HEK293 (cell line): ENCODE measurements around the gene TLE5.
A peak's percentile ranks its signal among the peaks of the same experiment; 100 is the strongest.

Experiments
- CTCF ChIA-PET: fragments of 350-600 bp; formaldehyde crosslinking; extraction: SDS; loops from one replicate; lab custom pipeline; 2021; ENCODE audit warnings: antibody characterized with exemption; lab: Yijun Ruan, JAX
- POLR2A ChIA-PET: fragments of 300-600 bp; formaldehyde crosslinking; extraction: SDS; loops from one replicate; lab custom pipeline; 2020; ENCODE audit warnings: antibody characterized with exemption, inconsistent platforms; lab: Yijun Ruan, JAX
- H3K27ac ChIP-seq: fragments of 200-500 bp; sonication (Bioruptor generic); 2 replicates; pipeline ENCODE4 v1.5.1; 2014; ENCODE audit warnings: low read depth, low read length, control low read depth, inconsistent platforms; ENCODE audit errors: extremely low read depth
- H3K36me3 ChIP-seq, 2 experiments: fragments of 200-500 bp in 1 of 2; sonication (Bioruptor generic) in 1 of 2; 1 replicate in 1 of 2; 2 replicates in 1 of 2; pipeline ENCODE4 v1.5.1; 2014 to 2017; ENCODE audit warnings: inconsistent platforms in 2 of 2, low read length in 2 of 2; ENCODE audit not compliant: control insufficient read depth in 2 of 2, insufficient read depth in 1 of 2
- H3K4me1 ChIP-seq: fragments of 200-500 bp; sonication (Bioruptor generic); 2 replicates; pipeline ENCODE4 v1.5.1; 2014; ENCODE audit warnings: mild to moderate bottlenecking, low read length, inconsistent platforms; ENCODE audit not compliant: control insufficient read depth, insufficient read depth
- H3K4me3 ChIP-seq: 2 replicates; pipeline ENCODE4 v1.5.1; 2011; ENCODE audit warnings: low read depth, mild to moderate bottlenecking, control low read depth, low read length, moderate library complexity
- H3K9me3 ChIP-seq: fragments of 200-500 bp; sonication (Bioruptor generic); 2 replicates; pipeline ENCODE4 v1.5.1; 2014; ENCODE audit warnings: low read depth, low read length, inconsistent platforms; ENCODE audit not compliant: control insufficient read depth, insufficient read depth
- ATF2 ChIP-seq: fragments of 450-650 bp; formaldehyde crosslinking; IDR thresholded peaks from 2 replicates; pipeline ENCODE4 v1.5.1; 2016; ENCODE audit warnings: missing biosample characterization, missing genetic modification characterization, low read depth
- GLIS1 ChIP-seq: fragments of 450-650 bp; formaldehyde crosslinking; IDR thresholded peaks from 2 replicates; pipeline ENCODE4 v1.5.1; 2016; ENCODE audit warnings: missing biosample characterization, missing genetic modification characterization
- KLF1 ChIP-seq: fragments of 450-650 bp; formaldehyde crosslinking; IDR thresholded peaks from 2 replicates; pipeline ENCODE4 v1.5.1; 2016; ENCODE audit warnings: missing biosample characterization, missing genetic modification characterization
- MZF1 ChIP-seq: fragments of 450-650 bp; formaldehyde crosslinking; IDR thresholded peaks from 2 replicates; pipeline ENCODE4 v1.5.1; 2017; ENCODE audit warnings: missing biosample characterization, missing genetic modification characterization, borderline replicate concordance
- PRDM10 ChIP-seq: fragments of 450-650 bp; formaldehyde crosslinking; IDR thresholded peaks from 2 replicates; pipeline ENCODE4 v1.5.1; 2016; ENCODE audit warnings: missing biosample characterization, missing genetic modification characterization
- PRDM2 ChIP-seq: fragments of 450-650 bp; formaldehyde crosslinking; IDR thresholded peaks from 2 replicates; pipeline ENCODE4 v1.5.1; 2016; ENCODE audit warnings: missing biosample characterization, missing genetic modification characterization, borderline replicate concordance
- SP2 ChIP-seq: fragments of 450-650 bp; formaldehyde crosslinking; IDR thresholded peaks from 2 replicates; pipeline ENCODE4 v1.5.1; 2016; ENCODE audit warnings: missing biosample characterization, missing genetic modification characterization
- SP7 ChIP-seq: fragments of 450-650 bp; formaldehyde crosslinking; IDR thresholded peaks from 2 replicates; pipeline ENCODE4 v1.5.1; 2016; ENCODE audit warnings: missing biosample characterization, missing genetic modification characterization
- ZBTB17 ChIP-seq: fragments of 450-650 bp; formaldehyde crosslinking; IDR thresholded peaks from 2 replicates; pipeline ENCODE4 v1.5.1; 2016; ENCODE audit warnings: missing biosample characterization, missing genetic modification characterization
- ZIC2 ChIP-seq: fragments of 450-650 bp; formaldehyde crosslinking; IDR thresholded peaks from 2 replicates; pipeline ENCODE4 v1.5.1; 2016; ENCODE audit warnings: missing biosample characterization, missing genetic modification characterization
- ZNF266 ChIP-seq: fragments of 450-650 bp; formaldehyde crosslinking; IDR thresholded peaks from 2 replicates; pipeline ENCODE4 v1.5.1; 2016; ENCODE audit warnings: missing biosample characterization, missing genetic modification characterization, low read depth
- ZNF341 ChIP-seq: fragments of 450-650 bp; formaldehyde crosslinking; IDR thresholded peaks from 2 replicates; pipeline ENCODE4; 2016; ENCODE audit warnings: low read depth, missing biosample characterization, missing genetic modification characterization
- ZNF362 ChIP-seq: fragments of 450-650 bp; formaldehyde crosslinking; IDR thresholded peaks from 2 replicates; pipeline ENCODE4 v1.5.1; 2016; ENCODE audit warnings: missing biosample characterization, missing genetic modification characterization
- ZNF571 ChIP-seq: fragments of 450-650 bp; formaldehyde crosslinking; IDR thresholded peaks from 2 replicates; pipeline ENCODE4 v1.5.0; 2017; ENCODE audit warnings: missing biosample characterization, missing genetic modification characterization
- ZNF580 ChIP-seq: fragments of 450-650 bp; formaldehyde crosslinking; IDR thresholded peaks from 2 replicates; pipeline ENCODE4 v1.5.1; 2016; ENCODE audit warnings: missing biosample characterization, missing genetic modification characterization
- ZNF600 ChIP-seq: fragments of 450-650 bp; formaldehyde crosslinking; IDR thresholded peaks from 2 replicates; pipeline ENCODE4 v1.5.1; 2016; ENCODE audit warnings: missing biosample characterization, missing genetic modification characterization

Gene TLE5

GRCh38 chr19:3073159-3073563, 10.9 kb upstream of the TLE5 start:
- Histone ChIP-seq H3K4me3 (no peak overlapping the region), H3K36me3 (no peaks in the 10 kb centered on the region), H3K27ac (no peak overlapping the region), H3K9me3 (no peaks in the 10 kb centered on the region), H3K4me1 (no peaks in the 10 kb centered on the region)
- peak; percentile 58 for TF ChIP-seq SP2 (tag by site-specific recombination)
- 0 out of 2 replicates have a peak, but pooled peaks have one; percentile 37 for TF ChIP-seq ATF2 (tag by site-specific recombination)
- no peak; the same call in 1 of the 2 replicates for TF ChIP-seq MZF1 (tag by site-specific recombination)
- 0 out of 2 replicates have a peak, but pooled peaks have one; percentile 56 for TF ChIP-seq ZNF362 (tag by site-specific recombination)
- peak; percentile 59; the same call in 1 of the 2 replicates for TF ChIP-seq ZNF600 (tag by site-specific recombination)
- TF ChIP-seq SP7 = peak; percentile 20; the same call in 1 of the 2 replicates
- no peak for TF ChIP-seq ZNF266 (tag by site-specific recombination)
- TF ChIP-seq PRDM2 = no peak
- TF ChIP-seq ZNF341 (tag by site-specific recombination) = peak; percentile 56
- no peak for TF ChIP-seq ZNF571 (tag by site-specific recombination)
- peak; percentile 77 for TF ChIP-seq ZNF580
- TF ChIP-seq KLF1 = no peak
- ChIA-PET POLR2A (interaction anchor here (0.7 to 1.1 kb wide), 2 partner anchors 122 kb away, joined by 4 to 7 read pairs; no protein-coding TSS in a partner anchor), CTCF (interaction anchor here (0.6 to 1.6 kb wide), 4 partner anchors 13 to 121 kb away, joined by 3 to 7 read pairs (median 4); no protein-coding TSS in a partner anchor)

GRCh38 chr19:3071768-3072167, 9.5 kb upstream of the TLE5 start:
- H3K36me3 ChIP-seq = no peaks in the 10 kb centered on the region
- no peaks in the 10 kb centered on the region for H3K9me3 ChIP-seq
- TF ChIP-seq ZNF362 (tag by site-specific recombination) = no peak
- no peak for TF ChIP-seq GLIS1 (tag by site-specific recombination)
- peak; percentile 35; the same call in 1 of the 2 replicates for TF ChIP-seq ZBTB17 (tag by site-specific recombination)
- 0 out of 2 replicates have a peak, but pooled peaks have one; percentile 20 for TF ChIP-seq ZIC2
- TF ChIP-seq PRDM10 (tag by site-specific recombination) = peak; percentile 24; the same call in 1 of the 2 replicates
- no peak overlapping the region for H3K4me3 ChIP-seq
- ChIA-PET CTCF (interaction anchor here (0.9 to 1.6 kb wide), 2 partner anchors 32 to 116 kb away, joined by 3 to 7 read pairs; no protein-coding TSS in a partner anchor), POLR2A (no interaction called here)
- no peaks in the 10 kb centered on the region for H3K4me1 ChIP-seq
- H3K27ac ChIP-seq = no peak overlapping the region
